ENCODE measurements around the gene AARS1.
A peak's percentile ranks its signal among the peaks of the same experiment; 100 is the strongest.
"Not testable (repeated sequence)": the region's sequence is repeated elsewhere in the genome, so short reads cannot be mapped to it uniquely, and the experiment has no call there.

The AARS1 gene

GRCh38 chr16:70289229-70290094, at the start of gene AARS1:
AARS1 (minus strand) TSS chr16:70289506; CDS start chr16:70282763, 6,743 bp downstream.
- DNase-seq (ENCODE audit: low read depth), result peak; percentile 99

GRCh38 chr16:70337814-70338213, 48.5 kb upstream of the AARS1 start:
- no peak for DNase-seq (ENCODE audit: low read depth)

- not testable (repeated sequence) for DNase-seq (ENCODE audit: low read depth)
Observed at GRCh38 chr16:70332728-70333127, 43.4 kb upstream of the AARS1 start.

- no peak for DNase-seq (ENCODE audit: low read depth)
Observed at GRCh38 chr16:70331588-70332358, 42.5 kb upstream of the AARS1 start.

- no peak for DNase-seq (ENCODE audit: low read depth)
Observed at GRCh38 chr16:70331091-70331490, 41.8 kb upstream of the AARS1 start.

GRCh38 chr16:70324998-70325747, 35.9 kb upstream of the AARS1 start:
- DNase-seq (ENCODE audit: low read depth), result no peak

- DNase-seq (ENCODE audit: low read depth), result no peak
Observed at GRCh38 chr16:70320121-70320520, 30.8 kb upstream of the AARS1 start.

- not testable (repeated sequence) for DNase-seq (ENCODE audit: low read depth)
Observed at GRCh38 chr16:70307726-70308125, 18.4 kb upstream of the AARS1 start.

GRCh38 chr16:70306880-70307279, 17.6 kb upstream of the AARS1 start:
- DNase-seq (ENCODE audit: low read depth), result no peak

- no peak for DNase-seq (ENCODE audit: low read depth)
Observed at GRCh38 chr16:70304892-70305448, 15.7 kb upstream of the AARS1 start.

- DNase-seq (ENCODE audit: low read depth), result no peak
Observed at GRCh38 chr16:70302745-70303144, 13.4 kb upstream of the AARS1 start.

GRCh38 chr16:70301121-70301520, 11.8 kb upstream of the AARS1 start:
- DNase-seq (ENCODE audit: low read depth), result no peak

GRCh38 chr16:70298988-70299938, 10.0 kb upstream of the AARS1 start, which contains the start of gene DDX19B:
DDX19B (plus strand) TSS chr16:70299186; CDS start chr16:70299298, 112 bp downstream.
- DNase-seq (ENCODE audit: low read depth), result no peak

- DNase-seq (ENCODE audit: low read depth), result no peak
Observed at GRCh38 chr16:70295634-70296033, 6.3 kb upstream of the AARS1 start.

- DNase-seq (ENCODE audit: low read depth), result no peak
Observed at GRCh38 chr16:70294385-70295025, 5.2 kb upstream of the AARS1 start.

- not testable (repeated sequence) for DNase-seq (ENCODE audit: low read depth)
Observed at GRCh38 chr16:70292148-70292547, 2.8 kb upstream of the AARS1 start.

GRCh38 chr16:70290949-70291519, 1.7 kb upstream of the AARS1 start:
- DNase-seq (ENCODE audit: low read depth), result no peak

GRCh38 chr16:70287304-70287971, 1.9 kb downstream of the AARS1 start:
- not testable (repeated sequence) for DNase-seq (ENCODE audit: low read depth)

GRCh38 chr16:70276392-70276791, 12.9 kb downstream of the AARS1 start:
- no peak for DNase-seq (ENCODE audit: low read depth)
